ENCODE measurements around the gene S100A9.

- TF ChIP-seq CTCF (IDR thresholded peaks at IDR 0.05) (no peak), STAT6 (CRISPR knock-in tag; conservative IDR thresholded peaks at IDR 0.05; ENCODE audit: low read depth) (no peak), ZBTB21 (CRISPR knock-in tag; IDR thresholded peaks at IDR 0.05; ENCODE audit: borderline replicate concordance) (no peak), ZNF121 (CRISPR knock-in tag; IDR thresholded peaks at IDR 0.05) (no peak), MAX (CRISPR knock-in tag; IDR thresholded peaks at IDR 0.05) (no peak), NR1H2 (CRISPR knock-in tag; IDR thresholded peaks at IDR 0.05) (no peak), ZBTB43 (CRISPR knock-in tag; IDR thresholded peaks at IDR 0.05) (no peak), ZNF281 (CRISPR knock-in tag; IDR thresholded peaks at IDR 0.05) (no peak), ESRRA (CRISPR knock-in tag; IDR thresholded peaks at IDR 0.05; ENCODE audit: borderline replicate concordance) (no peak), NFYB (CRISPR knock-in tag; conservative IDR thresholded peaks at IDR 0.05; ENCODE audit: low read depth) (no peak), ATF3 (CRISPR knock-in tag; conservative IDR thresholded peaks at IDR 0.05) (no peak), GRHL2 (CRISPR knock-in tag; IDR thresholded peaks at IDR 0.05; ENCODE audit: insufficient replicate concordance, severe bottlenecking) (no peak), PRDM15 (CRISPR knock-in tag; IDR thresholded peaks at IDR 0.05) (no peak)
Observed at GRCh38 chr1:153341431-153341934, 16.2 kb upstream of the S100A9 start.
